Fibroblast of the aortic adventitia (primary cell): ENCODE results near the gene TBX3. TPM values are rescaled to one million over a fixed set of nuclear protein-coding genes. Genes with fewer than 3 reads are reported as not detected.

Experiments used
- DNase-seq: peaks from one replicate; pipeline ENCODE4 v3.0.0-alpha.2; 2010; ENCODE audit warnings: low read depth
- H3K4me3 ChIP-seq: 2 replicates; pipeline ENCODE4 v1.5.1; 2011; ENCODE audit warnings: low read depth, mild to moderate bottlenecking, control low read depth, low read length, moderate library complexity
- CTCF ChIP-seq: IDR thresholded peaks from 2 replicates; pipeline ENCODE4 v1.5.1; 2011; ENCODE audit warnings: mild to moderate bottlenecking, low read length, control low read depth, inconsistent platforms; ENCODE audit not compliant: insufficient read depth
- total RNA-seq: library from RNA; depleted of rRNA; stranded (reverse); fragments of >200 nt; gene quantifications from 2 replicates; pipeline ENCODE4 v1.2.3, GENCODE V29; 2012; ENCODE audit warnings: low replicate concordance

Gene TBX3
- total RNA-seq, 1 donor, result 5.7 TPM

DNA sequence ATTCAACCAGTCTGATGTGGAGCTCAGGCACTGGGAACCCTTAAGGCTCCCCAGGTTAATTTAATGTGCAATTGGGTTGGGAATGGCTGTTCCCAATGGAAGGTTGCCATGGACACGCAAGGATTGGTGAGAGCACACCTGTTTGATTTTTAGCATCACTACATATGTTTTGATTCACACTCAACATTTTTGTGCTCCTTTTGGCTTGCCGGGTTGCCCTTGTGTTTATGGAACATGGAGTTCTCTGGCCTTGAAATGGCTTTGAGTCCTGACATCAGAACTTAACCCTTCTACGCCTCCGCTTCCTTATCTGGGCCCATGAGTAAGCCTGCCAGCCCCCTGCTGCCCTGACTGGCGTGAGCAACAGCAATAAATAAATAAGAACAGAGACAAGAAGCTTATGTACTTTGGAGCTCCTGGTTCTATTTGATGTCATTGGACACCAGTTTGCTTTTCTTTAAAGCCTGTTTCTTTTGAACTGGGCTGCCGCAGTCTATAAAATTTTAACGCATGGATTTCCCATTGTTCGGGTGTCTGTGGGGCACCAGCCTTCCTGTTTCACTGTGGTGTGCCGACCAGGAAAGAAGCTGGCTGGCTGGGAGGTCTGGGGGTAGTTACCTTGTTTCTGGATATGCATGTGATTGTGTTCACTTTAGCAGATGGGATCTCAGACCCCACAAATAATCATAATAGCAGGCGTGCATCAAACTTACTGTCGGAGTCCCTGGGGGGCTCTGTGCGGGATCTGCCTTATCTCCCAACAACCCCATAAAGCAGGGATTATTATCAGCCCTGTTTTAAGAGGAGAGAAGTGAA, 27.8 kb downstream of the TBX3 start:
- no peak for TF ChIP-seq CTCF
- DNase-seq, result no peak
- no peak overlapping the region for H3K4me3 ChIP-seq

GRCh38 chr12:114649585-114649984, 34.4 kb downstream of the TBX3 start:
- H3K4me3 ChIP-seq, result no peak overlapping the region
- DNase-seq, result no peak
- TF ChIP-seq CTCF, result no peak

DNA sequence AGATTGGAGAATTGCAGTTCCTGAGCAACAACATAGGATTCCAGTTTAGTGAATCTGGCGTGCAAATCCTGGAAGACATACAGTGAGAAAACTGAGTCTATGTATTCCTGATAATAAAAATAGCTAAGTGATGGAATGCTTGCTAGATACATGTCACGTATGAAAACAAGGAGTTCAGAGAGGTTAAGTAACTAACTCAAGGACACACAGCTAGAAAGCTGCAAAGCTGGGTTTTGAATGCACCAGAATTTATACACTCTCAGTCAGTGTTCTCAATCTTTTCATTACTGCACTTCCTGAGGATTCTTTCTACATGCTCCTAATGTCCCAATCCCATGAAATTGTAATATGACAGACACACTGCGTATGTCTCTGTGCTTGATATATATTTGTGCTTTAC, 35.3 kb downstream of the TBX3 start:
- TF ChIP-seq CTCF, result no peak
- no peak for DNase-seq

GRCh38 chr12:114638790-114639435, 45.1 kb downstream of the TBX3 start:
- TF ChIP-seq CTCF, result no peak
- H3K4me3 ChIP-seq, result no peak overlapping the region
- no peak for DNase-seq

More for the DNA sequence above, 35.3 kb downstream of the TBX3 start:
- H3K4me3 ChIP-seq, result no peak overlapping the region

DNA sequence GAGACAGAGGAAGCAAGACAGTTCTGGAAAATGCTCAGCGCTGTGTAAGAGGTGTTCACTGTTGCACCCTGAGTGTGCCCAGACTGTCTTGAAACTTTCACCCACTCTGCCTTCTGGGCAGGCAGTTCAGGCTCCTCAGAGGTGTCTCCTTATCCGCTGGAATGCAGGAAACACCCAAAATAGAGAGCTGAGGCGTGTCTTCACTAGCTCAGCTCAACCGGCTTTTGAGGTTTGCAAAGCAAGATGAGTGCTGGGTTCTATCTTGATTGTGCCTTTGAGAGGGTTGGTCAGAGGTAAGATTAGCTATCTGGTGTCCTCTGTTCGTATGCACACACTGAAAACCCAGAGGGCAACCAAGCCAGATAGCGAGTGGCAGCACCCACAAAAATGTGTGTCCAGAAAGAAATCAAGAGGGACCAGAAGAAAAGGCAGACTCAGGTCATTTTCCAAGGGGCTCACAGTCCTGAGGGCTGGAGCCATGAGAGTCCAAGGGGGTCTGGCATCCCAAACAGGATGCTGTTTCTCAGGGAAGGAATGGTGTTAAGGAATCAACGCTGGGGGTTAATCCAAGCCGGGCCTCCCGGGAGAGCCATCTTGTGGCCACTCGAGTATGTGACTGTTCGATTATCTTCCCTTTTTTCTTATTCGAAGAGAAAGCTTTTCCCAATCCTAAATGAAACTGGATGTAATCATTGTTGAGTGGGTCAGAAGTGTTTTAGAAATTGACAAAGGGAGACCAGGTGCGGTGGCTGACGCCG, 47.1 kb downstream of the TBX3 start:
- DNase-seq, result peak; percentile 16
- H3K4me3 ChIP-seq, result no peak overlapping the region
- TF ChIP-seq CTCF, result peak; percentile 39

- DNase-seq, result no peak
- no peak for TF ChIP-seq CTCF
- H3K4me3 ChIP-seq, result no peak overlapping the region
These were observed 52.7 kb downstream of the TBX3 start for GRCh38 chr12:114631242-114631641.
